ENCODE data around the gene UBE2A. TPM values are rescaled to one million over a fixed set of nuclear protein-coding genes. Genes with fewer than 3 reads are reported as not detected.

The UBE2A gene
- total RNA-seq, 1 donor from 2014 or later: 48.7 TPM

DNA sequence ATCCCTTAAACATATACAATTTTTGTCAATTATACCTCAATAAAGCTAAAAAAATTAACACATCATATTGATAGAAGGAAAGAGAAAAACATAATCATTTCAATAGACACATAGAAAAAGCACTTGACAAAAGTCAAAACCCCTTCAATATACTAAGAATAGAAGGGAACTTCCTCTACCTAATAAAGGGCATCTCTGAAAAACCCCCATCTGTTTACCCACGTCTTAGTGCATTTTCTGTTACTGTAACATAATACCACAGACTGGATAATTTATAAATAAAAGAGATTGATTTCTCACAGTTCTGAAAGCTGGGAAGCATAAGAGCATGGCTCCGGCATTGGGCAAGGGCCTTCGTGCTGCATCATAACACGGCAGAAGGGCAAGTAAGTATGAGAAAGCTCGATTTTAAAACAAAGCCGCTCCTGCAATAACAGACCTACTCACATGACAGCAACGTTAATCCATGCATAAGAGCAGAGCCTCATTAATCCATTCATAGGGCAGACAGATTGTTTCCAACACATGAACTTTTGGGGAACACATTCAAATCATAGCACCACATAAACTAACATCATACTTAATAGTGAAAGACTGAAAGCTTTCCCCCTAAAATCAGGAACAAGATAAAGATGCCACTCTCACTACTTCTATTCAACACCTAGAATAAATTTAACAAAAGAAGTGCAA, 24.9 kb upstream of the UBE2A start:
- no peak overlapping the region for H3K27ac ChIP-seq
- no peak for DNase-seq
- TF ChIP-seq, protein P1, sequence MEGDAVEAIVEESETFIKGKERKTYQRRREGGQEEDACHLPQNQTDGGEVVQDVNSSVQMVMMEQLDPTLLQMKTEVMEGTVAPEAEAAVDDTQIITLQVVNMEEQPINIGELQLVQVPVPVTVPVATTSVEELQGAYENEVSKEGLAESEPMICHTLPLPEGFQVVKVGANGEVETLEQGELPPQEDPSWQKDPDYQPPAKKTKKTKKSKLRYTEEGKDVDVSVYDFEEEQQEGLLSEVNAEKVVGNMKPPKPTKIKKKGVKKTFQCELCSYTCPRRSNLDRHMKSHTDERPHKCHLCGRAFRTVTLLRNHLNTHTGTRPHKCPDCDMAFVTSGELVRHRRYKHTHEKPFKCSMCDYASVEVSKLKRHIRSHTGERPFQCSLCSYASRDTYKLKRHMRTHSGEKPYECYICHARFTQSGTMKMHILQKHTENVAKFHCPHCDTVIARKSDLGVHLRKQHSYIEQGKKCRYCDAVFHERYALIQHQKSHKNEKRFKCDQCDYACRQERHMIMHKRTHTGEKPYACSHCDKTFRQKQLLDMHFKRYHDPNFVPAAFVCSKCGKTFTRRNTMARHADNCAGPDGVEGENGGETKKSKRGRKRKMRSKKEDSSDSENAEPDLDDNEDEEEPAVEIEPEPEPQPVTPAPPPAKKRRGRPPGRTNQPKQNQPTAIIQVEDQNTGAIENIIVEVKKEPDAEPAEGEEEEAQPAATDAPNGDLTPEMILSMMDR (IDR thresholded peaks at IDR 0.05): no peak
- H3K9me3 ChIP-seq: no peaks in the 10 kb centered on the region
- no peaks in the 10 kb centered on the region for H3K36me3 ChIP-seq
- ATAC-seq: no peak
- H3K27me3 ChIP-seq: no peaks in the 10 kb centered on the region
- H3K4me1 ChIP-seq: no peaks in the 10 kb centered on the region
- intact Hi-C loops (cut with DNase I): no loop called here
- no peak overlapping the region for H3K4me3 ChIP-seq

- no peak for ATAC-seq
- Histone ChIP-seq H3K9me3 (no peaks in the 10 kb centered on the region), H3K4me3 (no peak overlapping the region), H3K27ac (no peak overlapping the region), H3K36me3 (no peaks in the 10 kb centered on the region), H3K4me1 (no peaks in the 10 kb centered on the region), H3K27me3 (no peaks in the 10 kb centered on the region)
- intact Hi-C loops (cut with DNase I): no loop called here
- DNase-seq: no peak
- TF ChIP-seq, protein P1 (IDR thresholded peaks at IDR 0.05): no peak
These were observed 21.9 kb upstream of the UBE2A start for GRCh38 chrX:119552508-119552907.

- intact Hi-C loops (cut with DNase I): no loop called here
- peak within 1 kb of the TSS; percentile 72 for H3K27ac ChIP-seq
- TF ChIP-seq, protein P1 (IDR thresholded peaks at IDR 0.05): no peak
- DNase-seq (peak; percentile 92), ATAC-seq (peak; percentile 99)
- H3K9me3 ChIP-seq: no peaks in the 10 kb centered on the region
- H3K4me1 ChIP-seq: no peaks in the 10 kb centered on the region
- no peaks in the 10 kb centered on the region for H3K27me3 ChIP-seq
- no peaks in the 10 kb centered on the region for H3K36me3 ChIP-seq
- H3K4me3 ChIP-seq: peak within 1 kb of the TSS; percentile 61
These were observed 9.2 kb upstream of the UBE2A start, which contains the start of gene STEEP1 for GRCh38 chrX:119565107-119565663. Gene STEEP1, minus strand, starts transcription at chrX:119565409. Its CDS starts 54 bp downstream, at chrX:119565355.

- intact Hi-C loops (cut with DNase I): no loop called here
- H3K27ac ChIP-seq: no peak overlapping the region
- TF ChIP-seq, protein P1 (IDR thresholded peaks at IDR 0.05): no peak
- no peaks in the 10 kb centered on the region for H3K27me3 ChIP-seq
- H3K4me1 ChIP-seq: no peaks in the 10 kb centered on the region
- DNase-seq (no peak), ATAC-seq (no peak)
- no peaks in the 10 kb centered on the region for H3K9me3 ChIP-seq
- H3K4me3 ChIP-seq: no peak overlapping the region
- no peaks in the 10 kb centered on the region for H3K36me3 ChIP-seq
These were observed 4.0 kb upstream of the UBE2A start for GRCh38 chrX:119570351-119570835.

GRCh38 chrX:119573222-119573621, 1.1 kb upstream of the UBE2A start:
- no peak for ATAC-seq
- Histone ChIP-seq H3K36me3 (no peaks in the 10 kb centered on the region), H3K4me3 (peak overlapping the region; percentile 63), H3K27ac (peak overlapping the region; percentile 91), H3K4me1 (peaks cover 4% of the 10 kb centered on the region), H3K27me3 (no peaks in the 10 kb centered on the region), H3K9me3 (no peaks in the 10 kb centered on the region)
- DNase-seq: no peak
- intact Hi-C loops (cut with DNase I): no loop called here
- TF ChIP-seq, protein P1 (IDR thresholded peaks at IDR 0.05): no peak
